Prostate gland (tissue), 2 donors: ENCODE results near the gene PFDN1. TPM values are rescaled to one million over a fixed set of nuclear protein-coding genes. Genes with fewer than 3 reads are reported as not detected.
A peak's percentile ranks its signal among the peaks of the same experiment; 100 is the strongest.

Experiments used
- DNase-seq: peaks from one replicate; pipeline ENCODE4 v3.0.0-alpha.2; 2019; ENCODE audit warnings: low spot score
- H3K27ac ChIP-seq, 2 donors: fragments of 200-600 bp; sonication (generic); 2 replicates each; pipeline ENCODE4 v1.5.1; 2017 to 2019
- H3K27me3 ChIP-seq: fragments of 200-600 bp; sonication (generic); replicated peaks from 2 replicates; pipeline ENCODE4 v1.5.1; 2019; ENCODE audit not compliant: insufficient read depth
- H3K36me3 ChIP-seq, 2 donors: fragments of 200-600 bp; sonication (generic); 1 replicate in 1 of 2; 2 replicates in 1 of 2; pipeline versions ENCODE4 v1.5.1 to v1.8.1; 2017 to 2019
- H3K4me1 ChIP-seq: fragments of 200-600 bp; sonication (generic); replicated peaks from 2 replicates; pipeline ENCODE4 v1.5.1; 2019
- H3K4me3 ChIP-seq, 2 donors: fragments of 200-600 bp; sonication (generic); 2 replicates each; pipeline ENCODE4 v1.5.1; 2017 to 2019
- H3K9me3 ChIP-seq: fragments of 200-600 bp; sonication (generic); 2 replicates; pipeline ENCODE4 v1.5.1; 2017
- CTCF ChIP-seq, 4 experiments: fragments of 200-600 bp in 2 of 4; fragments of 450-650 bp in 2 of 4; sonication (generic) in 2 of 4; IDR thresholded peaks; 1 replicate in 3 of 4; 2 replicates in 1 of 4; pipeline ENCODE4 v1.5.1; 2016 to 2019; ENCODE audit warnings: antibody characterized with exemption in 4 of 4, mild to moderate bottlenecking in 2 of 4, moderate library complexity in 2 of 4
- POLR2A ChIP-seq: fragments of 450-650 bp; IDR thresholded peaks from one replicate; pipeline ENCODE4 v1.6.1; 2016; ENCODE audit warnings: antibody characterized with exemption, mild to moderate bottlenecking
- POLR2AphosphoS5 ChIP-seq: sonication (generic); formaldehyde crosslinking; IDR thresholded peaks from one replicate; pipeline ENCODE4 v1.6.1; 2017; ENCODE audit warnings: antibody characterized with exemption
- WGBS: methylation state at CpG from one replicate; pipeline ENCODE4 v1.1.5; 2018; 5-methylcytosine and 5-hydroxymethylcytosine counted together
- intact Hi-C: fragments of 100-400 bp; cut with DNase I; formaldehyde crosslinking; loops from one replicate; pipeline ENCODE4 v1.14.2; 2022
- total RNA-seq, 2 donors: library from RNA; depleted of rRNA; stranded (reverse); fragments of >200 nt; gene quantifications; one replicate each; pipeline ENCODE4 v1.1.0, GENCODE V29; 2016

PFDN1 gene
- total RNA-seq, 2 donors from 2014 or later = 88.0 to 145 TPM

DNA sequence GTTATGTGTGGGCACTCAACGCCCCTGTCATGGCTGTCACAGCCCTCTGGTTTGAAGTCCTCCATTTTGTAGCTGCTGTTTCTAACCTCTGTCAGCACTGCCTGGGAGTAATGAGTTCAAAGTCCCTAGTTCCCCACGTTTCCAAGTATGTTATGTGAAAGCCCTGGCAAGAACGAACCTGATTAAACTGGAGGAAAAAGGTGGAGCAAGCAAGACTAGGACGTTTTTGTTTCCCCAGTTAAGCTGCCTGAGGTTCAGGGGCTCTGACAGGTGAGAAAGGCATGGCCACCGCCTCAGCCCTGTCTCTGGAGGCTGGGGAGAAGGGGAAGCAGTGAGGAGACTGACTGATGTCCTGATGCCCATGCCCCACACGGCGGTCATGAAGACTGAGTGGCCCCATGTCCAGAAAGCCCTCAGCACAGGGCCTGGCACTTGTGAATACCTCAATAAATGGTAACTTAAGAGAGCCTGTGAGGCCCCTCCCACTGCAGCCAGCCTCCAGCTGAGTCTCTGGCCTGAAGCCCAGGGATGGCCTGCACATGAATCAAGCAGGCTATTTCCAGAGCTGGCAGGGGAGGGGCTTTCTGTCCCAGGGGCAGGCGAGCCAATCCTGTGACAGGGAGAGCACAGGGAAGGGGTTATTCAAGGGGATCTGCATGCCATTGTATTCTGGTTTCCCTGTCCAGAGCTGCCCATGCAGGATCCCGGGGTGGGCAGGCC lies 61.8 kb downstream of the PFDN1 start:
- H3K4me1 ChIP-seq = peaks cover 4% of the 10 kb centered on the region
- intact Hi-C loops = no loop called here
- no peak for TF ChIP-seq CTCF (IDR thresholded peaks at IDR 0.05)
- TF ChIP-seq POLR2AphosphoS5 = peak; percentile 89
- TF ChIP-seq POLR2A = peak; percentile 21
- WGBS = 15% methylated on average over 9 of the region's 9 CpGs
- no peak overlapping the region for H3K4me3 ChIP-seq
- peak; percentile 87 for DNase-seq
- peak overlapping the region in 1 of 2 donors; percentile 18 for H3K27ac ChIP-seq
- H3K9me3 ChIP-seq = no peaks in the 10 kb centered on the region
- no peaks in the 10 kb centered on the region for H3K27me3 ChIP-seq
- H3K36me3 ChIP-seq = no peaks in the 10 kb centered on the region

DNA sequence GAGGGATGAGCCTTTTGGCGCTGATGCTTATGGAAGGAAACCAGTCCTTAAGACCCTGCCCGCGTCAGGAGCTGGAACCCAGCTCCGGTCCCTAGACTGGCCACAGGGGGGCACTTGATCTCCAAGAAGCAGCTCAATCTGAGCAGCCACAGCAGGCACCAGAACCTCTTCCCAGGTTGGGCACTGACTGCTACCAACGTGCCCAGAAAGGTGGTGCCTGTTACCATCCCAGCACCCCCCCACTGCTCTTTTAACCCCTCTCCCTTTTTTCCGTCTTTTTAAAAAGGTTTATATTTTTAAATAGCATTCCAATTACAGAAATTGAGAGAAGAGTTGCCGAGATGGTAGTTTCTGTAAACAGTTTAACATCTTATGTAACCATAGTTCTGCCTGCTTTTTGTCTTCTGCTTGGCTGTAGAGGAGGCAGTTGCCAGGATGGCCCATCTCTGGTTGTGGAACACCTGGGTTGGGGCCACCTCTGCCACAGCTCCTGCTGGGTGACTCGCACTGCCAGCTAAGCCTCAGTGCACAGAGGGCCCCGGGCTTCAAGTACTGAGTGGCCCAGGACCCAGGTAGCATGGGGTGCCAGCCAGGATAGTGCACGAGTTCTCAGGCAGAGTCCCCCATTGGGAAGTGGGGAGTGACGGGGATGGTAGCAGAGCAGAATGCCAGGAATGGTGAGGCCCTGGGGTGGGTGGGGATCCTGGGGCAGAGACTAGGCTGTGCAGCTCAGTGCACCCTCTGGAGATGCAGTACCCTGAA lies 62.8 kb downstream of the PFDN1 start:
- H3K27ac ChIP-seq = no peak overlapping the region
- peaks cover 4% of the 10 kb centered on the region for H3K4me1 ChIP-seq
- intact Hi-C loops = loop anchor here (10.0 kb wide), 1 partner anchor 65 kb away; the partner anchor contains the start of gene CYSTM1
- TF ChIP-seq POLR2A (no peak), POLR2AphosphoS5 (peak; percentile 12), CTCF (IDR thresholded peaks at IDR 0.05) (peak; percentile 13 to 64 (median 57))
- H3K27me3 ChIP-seq = no peaks in the 10 kb centered on the region
- no peak overlapping the region for H3K4me3 ChIP-seq
- H3K9me3 ChIP-seq = no peaks in the 10 kb centered on the region
- whole genome bisulfite sequencing = 39% methylated on average over 11 of the region's 11 CpGs
- H3K36me3 ChIP-seq = no peaks in the 10 kb centered on the region
- no peak for DNase-seq

- Histone ChIP-seq H3K27me3 (no peaks in the 10 kb centered on the region), H3K36me3 (no peaks in the 10 kb centered on the region), H3K4me3 (no peak overlapping the region), H3K27ac (no peak overlapping the region), H3K4me1 (peaks cover 4% of the 10 kb centered on the region), H3K9me3 (no peaks in the 10 kb centered on the region)
- 97% methylated on average over 5 of the region's 5 CpGs for WGBS
- DNase-seq = no peak
- TF ChIP-seq POLR2A (no peak), CTCF (IDR thresholded peaks at IDR 0.05) (no peak), POLR2AphosphoS5 (no peak)
- intact Hi-C loops = loop anchor here (10.0 kb wide), 1 partner anchor 65 kb away; the partner anchor contains the start of gene CYSTM1
These were observed 63.4 kb downstream of the PFDN1 start for GRCh38 chr5:140239461-140239860.

DNA sequence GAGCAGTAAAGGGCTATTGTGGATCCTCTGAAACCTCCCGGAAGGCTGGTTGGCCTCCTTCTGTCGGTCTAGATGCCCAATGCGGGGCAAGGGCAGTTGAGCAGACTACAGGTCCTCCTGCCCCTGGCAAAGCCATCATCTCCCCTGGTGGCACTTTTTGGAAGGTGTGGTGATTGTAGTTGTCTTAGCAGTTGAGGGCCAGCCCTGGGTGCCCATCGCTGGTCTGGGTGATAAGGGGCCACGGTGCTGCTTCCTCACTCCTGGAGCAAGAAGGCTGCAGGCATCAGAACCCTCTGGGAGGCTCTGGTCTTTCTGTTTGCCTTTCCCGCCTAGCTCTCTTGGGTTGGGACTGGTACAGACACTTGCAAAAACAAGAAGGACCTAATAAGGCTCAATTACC lies 64.1 kb downstream of the PFDN1 start:
- Histone ChIP-seq H3K4me1 (peaks cover 4% of the 10 kb centered on the region), H3K4me3 (no peak overlapping the region), H3K9me3 (no peaks in the 10 kb centered on the region), H3K36me3 (no peaks in the 10 kb centered on the region), H3K27ac (no peak overlapping the region), H3K27me3 (no peaks in the 10 kb centered on the region)
- TF ChIP-seq CTCF (IDR thresholded peaks at IDR 0.05) (no peak), POLR2A (no peak), POLR2AphosphoS5 (no peak)
- no peak for DNase-seq
- WGBS = 92% methylated on average over 6 of the region's 6 CpGs
- intact Hi-C loops = loop anchor here (10.0 kb wide), 1 partner anchor 64 kb away; the partner anchor contains the start of gene CYSTM1
